ENCODE results near the gene BEGAIN. TPM values are rescaled to one million over a fixed set of nuclear protein-coding genes. Genes with fewer than 3 reads are reported as not detected.

The BEGAIN gene
- total RNA-seq, 4 donors from 2014 or later: 0.25 to 0.49 (median 0.26) TPM; not detected in 1

GRCh38 chr14:100526632-100527031 lies 60.6 kb downstream of the BEGAIN start:
- ATAC-seq: no peak
- intact Hi-C loops (cut with DNase I; ENCODE audit: low total_unique reads) (no loop called here), in situ Hi-C loops (cut with MboI; ENCODE audit: low sequenced_read_pairs in 4 of 4) (no loop called here)
- DNase-seq: no peak
- Histone ChIP-seq H3K4me3 (no peak overlapping the region), H3K27ac (no peak overlapping the region), H3K27me3 (no peaks in the 10 kb centered on the region), H3K4me1 (no peaks in the 10 kb centered on the region), H3K36me3 (peaks cover 3 to 9% of the 10 kb centered on the region in 2 donors), H3K9me3 (no peaks in the 10 kb centered on the region)
- TF ChIP-seq CTCF (IDR thresholded peaks at IDR 0.05 in 4 of 5, conservative IDR thresholded peaks at IDR 0.05 in 1 of 5) (no peak), POLR2A (IDR thresholded peaks at IDR 0.05) (no peak)

- H3K9me3 ChIP-seq: no peaks in the 10 kb centered on the region
- in situ Hi-C loops (cut with MboI; ENCODE audit: low sequenced_read_pairs in 4 of 4): no loop called here
- no peak overlapping the region for H3K4me3 ChIP-seq
- no peak for ATAC-seq
- H3K27me3 ChIP-seq: no peaks in the 10 kb centered on the region
- H3K36me3 ChIP-seq: peaks cover 3 to 9% of the 10 kb centered on the region in 2 donors
- intact Hi-C loops (cut with DNase I; ENCODE audit: low total_unique reads): no loop called here
- no peak for DNase-seq
- no peak for TF ChIP-seq CTCF (IDR thresholded peaks at IDR 0.05 in 4 of 5, conservative IDR thresholded peaks at IDR 0.05 in 1 of 5)
- no peak for TF ChIP-seq POLR2A (IDR thresholded peaks at IDR 0.05)
- no peak overlapping the region for H3K27ac ChIP-seq
- no peaks in the 10 kb centered on the region for H3K4me1 ChIP-seq
Observed at GRCh38 chr14:100526057-100526456, 61.2 kb downstream of the BEGAIN start.

- intact Hi-C loops (cut with DNase I; ENCODE audit: low total_unique reads) (no loop called here), in situ Hi-C loops (cut with MboI; ENCODE audit: low sequenced_read_pairs in 4 of 4) (no loop called here)
- Histone ChIP-seq H3K27ac (no peak overlapping the region), H3K9me3 (no peaks in the 10 kb centered on the region), H3K4me3 (no peak overlapping the region), H3K36me3 (peaks cover 3 to 9% of the 10 kb centered on the region in 2 donors), H3K27me3 (no peaks in the 10 kb centered on the region), H3K4me1 (no peaks in the 10 kb centered on the region)
- TF ChIP-seq POLR2A (IDR thresholded peaks at IDR 0.05): no peak
- no peak for DNase-seq
- ATAC-seq: no peak
Observed at GRCh38 chr14:100525615-100526014, 61.6 kb downstream of the BEGAIN start.

GRCh38 chr14:100524933-100525243 lies 62.3 kb downstream of the BEGAIN start:
- H3K4me1 ChIP-seq: no peaks in the 10 kb centered on the region
- no peak for DNase-seq
- no peak overlapping the region for H3K4me3 ChIP-seq
- TF ChIP-seq CTCF (IDR thresholded peaks at IDR 0.05 in 4 of 5, conservative IDR thresholded peaks at IDR 0.05 in 1 of 5) (peak in 1 of 5 experiments; percentile 17), POLR2A (IDR thresholded peaks at IDR 0.05) (no peak)
- in situ Hi-C loops (cut with MboI; ENCODE audit: low sequenced_read_pairs in 4 of 4): no loop called here
- H3K27ac ChIP-seq: no peak overlapping the region
- no peaks in the 10 kb centered on the region for H3K9me3 ChIP-seq
- H3K27me3 ChIP-seq: no peaks in the 10 kb centered on the region
- intact Hi-C loops (cut with DNase I; ENCODE audit: low total_unique reads): no loop called here
- ATAC-seq: no peak
- peaks cover 3 to 9% of the 10 kb centered on the region in 2 donors for H3K36me3 ChIP-seq

GRCh38 chr14:100524233-100524932 lies 62.8 kb downstream of the BEGAIN start:
- Histone ChIP-seq H3K27me3 (no peaks in the 10 kb centered on the region), H3K4me1 (no peaks in the 10 kb centered on the region), H3K36me3 (peaks cover 3 to 9% of the 10 kb centered on the region in 2 donors), H3K27ac (no peak overlapping the region), H3K4me3 (no peak overlapping the region), H3K9me3 (no peaks in the 10 kb centered on the region)
- intact Hi-C loops (cut with DNase I; ENCODE audit: low total_unique reads): no loop called here
- in situ Hi-C loops (cut with MboI; ENCODE audit: low sequenced_read_pairs in 4 of 4): no loop called here
- DNase-seq (no peak), ATAC-seq (no peak)
- TF ChIP-seq POLR2A (IDR thresholded peaks at IDR 0.05) (no peak), CTCF (IDR thresholded peaks at IDR 0.05 in 4 of 5, conservative IDR thresholded peaks at IDR 0.05 in 1 of 5) (no peak)

Measured in gastrocnemius medialis (tissue), 4 donors.